Naive thymus-derived CD4-positive, alpha-beta T cell (primary cell): ENCODE results near the gene LCE1C. TPM values are rescaled to one million over a fixed set of nuclear protein-coding genes. Genes with fewer than 3 reads are reported as not detected.

Experiments used
- polyA plus RNA-seq, 2 donors: library from polyadenylated mRNA; unstranded; fragments of 300-500 nt; fragmentation: Illumina TruSeq; gene quantifications; one replicate each; pipeline ENCODE4 v1.2.3, GENCODE V29; 2021
- total RNA-seq, 6 experiments: library from RNA in 5 of 6; stranded (reverse) in 5 of 6; gene quantifications; 1 replicate in 5 of 6; 2 replicates in 1 of 6; pipeline ENCODE4 v1.2.3 and lab custom pipeline; 2021 to 2026

Gene LCE1C
- total and polyA plus RNA-seq, 7 experiments from 2014 or later: not detected

Other genes with a start within 250 kb of the LCE1C start
- not detected for gene LCE3E, start 239.9 kb downstream of the LCE1C start, total RNA-seq
- gene LCE3E, start 239.9 kb downstream of the LCE1C start, polyA plus RNA-seq: not detected
- not detected for gene LCE3D, start 226.1 kb downstream of the LCE1C start, total RNA-seq
- not detected for gene LCE3D, start 226.1 kb downstream of the LCE1C start, polyA plus RNA-seq
- gene LCE3C, start 206.4 kb downstream of the LCE1C start, total RNA-seq: not detected
- not detected for gene LCE3C, start 206.4 kb downstream of the LCE1C start, polyA plus RNA-seq
- gene LCE3B, start 192.8 kb downstream of the LCE1C start, total RNA-seq: not detected
- gene LCE3B, start 192.8 kb downstream of the LCE1C start, polyA plus RNA-seq: not detected
- not detected for gene LCE3A, start 183.5 kb downstream of the LCE1C start, total RNA-seq
- gene LCE3A, start 183.5 kb downstream of the LCE1C start, polyA plus RNA-seq: not detected
- not detected for gene LCE2D, start 143.3 kb downstream of the LCE1C start, total RNA-seq
- not detected for gene LCE2D, start 143.3 kb downstream of the LCE1C start, polyA plus RNA-seq
- not detected for gene LCE2C, start 131.4 kb downstream of the LCE1C start, total RNA-seq
- not detected for gene LCE2C, start 131.4 kb downstream of the LCE1C start, polyA plus RNA-seq
- gene LCE2B, start 120.5 kb downstream of the LCE1C start, total RNA-seq: not detected
- not detected for gene LCE2B, start 120.5 kb downstream of the LCE1C start, polyA plus RNA-seq
- not detected for gene LCE2A, start 108.3 kb downstream of the LCE1C start, total RNA-seq
- gene LCE2A, start 108.3 kb downstream of the LCE1C start, polyA plus RNA-seq: not detected
- not detected for gene LCE4A, start 98.5 kb downstream of the LCE1C start, total RNA-seq
- not detected for gene LCE4A, start 98.5 kb downstream of the LCE1C start, polyA plus RNA-seq
- gene KPRP, start 48.6 kb downstream of the LCE1C start, total RNA-seq: not detected
- gene KPRP, start 48.6 kb downstream of the LCE1C start, polyA plus RNA-seq: not detected
- not detected for gene LCE1F, start 31.5 kb downstream of the LCE1C start, total RNA-seq
- not detected for gene LCE1F, start 31.5 kb downstream of the LCE1C start, polyA plus RNA-seq
- not detected for gene LCE1E, start 20.4 kb downstream of the LCE1C start, total RNA-seq
- gene LCE1E, start 20.4 kb downstream of the LCE1C start, polyA plus RNA-seq: not detected
- gene LCE1D, start 9.9 kb downstream of the LCE1C start, total RNA-seq: not detected
- not detected for gene LCE1D, start 9.9 kb downstream of the LCE1C start, polyA plus RNA-seq
- gene LCE1B, start 5.3 kb upstream of the LCE1C start, total RNA-seq: not detected
- not detected for gene LCE1B, start 5.3 kb upstream of the LCE1C start, polyA plus RNA-seq
- not detected for gene LCE1A, start 20.8 kb upstream of the LCE1C start, total RNA-seq
- not detected for gene LCE1A, start 20.8 kb upstream of the LCE1C start, polyA plus RNA-seq
- not detected for gene LCE6A, start 36.2 kb upstream of the LCE1C start, total RNA-seq
- not detected for gene LCE6A, start 36.2 kb upstream of the LCE1C start, polyA plus RNA-seq
- not detected for gene LCE7A, start 53.3 kb upstream of the LCE1C start, total RNA-seq
- gene LCE7A, start 53.3 kb upstream of the LCE1C start, polyA plus RNA-seq: not detected
- not detected for gene SMCP, start 71.7 kb upstream of the LCE1C start, total RNA-seq
- not detected for gene SMCP, start 71.7 kb upstream of the LCE1C start, polyA plus RNA-seq
- gene IVL, start 101.9 kb upstream of the LCE1C start, total RNA-seq: not detected
- gene IVL, start 101.9 kb upstream of the LCE1C start, polyA plus RNA-seq: not detected
- gene SPRR5, start 140.6 kb upstream of the LCE1C start, total RNA-seq: not detected
- not detected for gene SPRR5, start 140.6 kb upstream of the LCE1C start, polyA plus RNA-seq
- not detected for gene SPRR4, start 164.0 kb upstream of the LCE1C start, total RNA-seq
- not detected for gene SPRR4, start 164.0 kb upstream of the LCE1C start, polyA plus RNA-seq
- not detected for gene SPRR1A, start 177.4 kb upstream of the LCE1C start, total RNA-seq
- not detected for gene SPRR1A, start 177.4 kb upstream of the LCE1C start, polyA plus RNA-seq
- gene SPRR3, start 195.1 kb upstream of the LCE1C start, total RNA-seq: not detected
- gene SPRR3, start 195.1 kb upstream of the LCE1C start, polyA plus RNA-seq: not detected
- not detected for gene SPRR1B, start 224.6 kb upstream of the LCE1C start, total RNA-seq
- not detected for gene SPRR1B, start 224.6 kb upstream of the LCE1C start, polyA plus RNA-seq
- not detected for gene SPRR2D, start 234.5 kb upstream of the LCE1C start, total RNA-seq
- gene SPRR2D, start 234.5 kb upstream of the LCE1C start, polyA plus RNA-seq: not detected